Thyroid gland (tissue), 4 donors: ENCODE measurements around the gene RNF2.

Experiments used
- CTCF ChIP-seq, 6 experiments: fragments of 200-600 bp in 3 of 6; fragments of 450-650 bp in 3 of 6; sonication (generic) in 3 of 6; IDR thresholded peaks; one replicate each; pipeline ENCODE4 v1.5.1; 2016 to 2019; ENCODE audit warnings: antibody characterized with exemption in 6 of 6, mild to moderate bottlenecking in 2 of 6, inconsistent platforms in 1 of 6, moderate library complexity in 1 of 6
- POLR2A ChIP-seq, 2 donors: fragments of 450-650 bp; IDR thresholded peaks; one replicate each; pipeline ENCODE4 v1.6.1; 2017; ENCODE audit warnings: antibody characterized with exemption in 2 of 2, mild to moderate bottlenecking in 2 of 2, moderate library complexity in 1 of 2

- no peak for TF ChIP-seq POLR2A (IDR thresholded peaks at IDR 0.05)
- no peak for TF ChIP-seq CTCF (IDR thresholded peaks at IDR 0.05)
These were observed 23.9 kb downstream of the RNF2 start for GRCh38 chr1:185069202-185069772.
